Astrocyte (in vitro differentiated cells and primary cell): ENCODE data around the gene C5orf15. TPM values are rescaled to one million over a fixed set of nuclear protein-coding genes. Genes with fewer than 3 reads are reported as not detected.

ENCODE experiments used
- DNase-seq: peaks from one replicate; pipeline ENCODE4 v3.0.0-alpha.2; 2010; ENCODE audit warnings: low read depth
- FAIRE-seq: peaks from 2 replicates; lab custom pipeline; 2011; peaks lifted over from hg19 to GRCh38; lab: Jason Lieb, UNC
- H2AFZ ChIP-seq: 2 replicates; pipeline ENCODE4 v1.6.0; 2012; ENCODE audit warnings: low read depth, low read length, inconsistent platforms
- H3K27ac ChIP-seq: 2 replicates; pipeline ENCODE4 v1.5.1; 2011; ENCODE audit warnings: low read depth, low read length, inconsistent platforms
- H3K27me3 ChIP-seq: 2 replicates; pipeline ENCODE4 v1.6.0; 2011; ENCODE audit warnings: low read length, inconsistent platforms; ENCODE audit not compliant: insufficient read depth
- H3K36me3 ChIP-seq: 2 replicates; pipeline ENCODE4 v1.5.1; 2011; ENCODE audit warnings: low read length, inconsistent platforms; ENCODE audit not compliant: insufficient read depth
- H3K4me1 ChIP-seq: 2 replicates; pipeline ENCODE4 v1.5.1; 2011; ENCODE audit warnings: low read length, inconsistent platforms; ENCODE audit not compliant: insufficient read depth
- H3K4me2 ChIP-seq: 2 replicates; pipeline ENCODE4 v1.6.0; 2012; ENCODE audit warnings: low read length, inconsistent platforms
- H3K4me3 ChIP-seq: 2 replicates; pipeline ENCODE4 v1.5.1; 2011; ENCODE audit warnings: low read depth, mild to moderate bottlenecking, low read length, inconsistent platforms; ENCODE audit not compliant: insufficient read depth
- H3K79me2 ChIP-seq: 2 replicates; pipeline ENCODE4 v1.6.0; 2012; ENCODE audit warnings: mild to moderate bottlenecking, low read length, inconsistent platforms; ENCODE audit not compliant: insufficient read depth
- H3K9ac ChIP-seq: 2 replicates; pipeline ENCODE4 v1.6.0; 2012; ENCODE audit warnings: mild to moderate bottlenecking, low read length, inconsistent platforms
- H3K9me3 ChIP-seq: 2 replicates; pipeline ENCODE4 v1.5.1; 2012; ENCODE audit warnings: low read depth, mild to moderate bottlenecking, low read length, inconsistent platforms; ENCODE audit not compliant: insufficient read depth
- H4K20me1 ChIP-seq: 2 replicates; pipeline ENCODE4 v1.6.0; 2012; ENCODE audit warnings: low read length, inconsistent platforms; ENCODE audit not compliant: insufficient read depth
- H3K27ac Mint-ChIP-seq: one replicate; pipeline ENCODE4 v1.8.0; 2021; ENCODE audit warnings: mild to moderate bottlenecking, mixed read lengths; ENCODE audit not compliant: unreplicated experiment
- H3K27me3 Mint-ChIP-seq: one replicate; pipeline ENCODE4 v1.8.0; 2021; ENCODE audit warnings: low read depth, mixed read lengths; ENCODE audit not compliant: unreplicated experiment
- H3K36me3 Mint-ChIP-seq: one replicate; pipeline ENCODE4 v1.8.0; 2021; ENCODE audit warnings: low read depth, mixed read lengths; ENCODE audit not compliant: unreplicated experiment
- H3K4me1 Mint-ChIP-seq: one replicate; pipeline ENCODE4 v1.8.0; 2021; ENCODE audit warnings: low read depth, mixed read lengths; ENCODE audit not compliant: unreplicated experiment
- H3K4me3 Mint-ChIP-seq: one replicate; pipeline ENCODE4 v1.8.0; 2021; ENCODE audit warnings: mild to moderate bottlenecking, moderate library complexity, mixed read lengths; ENCODE audit not compliant: unreplicated experiment
- H3K9me3 Mint-ChIP-seq: one replicate; pipeline ENCODE4 v1.8.0; 2021; ENCODE audit warnings: mild to moderate bottlenecking, mixed read lengths; ENCODE audit not compliant: unreplicated experiment
- EZH2 ChIP-seq: IDR thresholded peaks from 2 replicates; pipeline ENCODE4 v1.6.1; 2012; ENCODE audit warnings: mild to moderate bottlenecking, low read length, inconsistent platforms; ENCODE audit not compliant: insufficient read depth
- total RNA-seq: library from RNA; stranded (reverse); gene quantifications from 2 replicates; pipeline ENCODE4 v1.2.1, GENCODE V29; 2021
- TF ChIP-seq, protein P1 (sequence below): IDR thresholded peaks from 2 replicates; pipeline ENCODE4 v1.5.1; 2011; ENCODE audit warnings: low read depth, mild to moderate bottlenecking, inconsistent platforms, low read length, moderate library complexity; ENCODE audit not compliant: insufficient read depth

Gene C5orf15
- total RNA-seq, 1 donor from 2014 or later: 88.8 TPM

- H3K27ac Mint-ChIP-seq: no peak overlapping the region
- Histone ChIP-seq H3K4me3 (no peak overlapping the region), H3K4me1 (peaks cover 15% of the 10 kb centered on the region), H3K9me3 (no peaks in the 10 kb centered on the region), H4K20me1 (no peaks in the 10 kb centered on the region), H3K9ac (no peak overlapping the region), H3K79me2 (no peaks in the 10 kb centered on the region), H2AFZ (no peak overlapping the region), H3K27ac (no peak overlapping the region), H3K27me3 (no peaks in the 10 kb centered on the region), H3K36me3 (no peaks in the 10 kb centered on the region), H3K4me2 (no peak overlapping the region)
- peaks cover 7% of the 10 kb centered on the region for H3K36me3 Mint-ChIP-seq
- no peak for DNase-seq
- no peak for FAIRE-seq
- no peak overlapping the region for H3K4me3 Mint-ChIP-seq
- peaks cover 10% of the 10 kb centered on the region for H3K4me1 Mint-ChIP-seq
- TF ChIP-seq, protein P1, sequence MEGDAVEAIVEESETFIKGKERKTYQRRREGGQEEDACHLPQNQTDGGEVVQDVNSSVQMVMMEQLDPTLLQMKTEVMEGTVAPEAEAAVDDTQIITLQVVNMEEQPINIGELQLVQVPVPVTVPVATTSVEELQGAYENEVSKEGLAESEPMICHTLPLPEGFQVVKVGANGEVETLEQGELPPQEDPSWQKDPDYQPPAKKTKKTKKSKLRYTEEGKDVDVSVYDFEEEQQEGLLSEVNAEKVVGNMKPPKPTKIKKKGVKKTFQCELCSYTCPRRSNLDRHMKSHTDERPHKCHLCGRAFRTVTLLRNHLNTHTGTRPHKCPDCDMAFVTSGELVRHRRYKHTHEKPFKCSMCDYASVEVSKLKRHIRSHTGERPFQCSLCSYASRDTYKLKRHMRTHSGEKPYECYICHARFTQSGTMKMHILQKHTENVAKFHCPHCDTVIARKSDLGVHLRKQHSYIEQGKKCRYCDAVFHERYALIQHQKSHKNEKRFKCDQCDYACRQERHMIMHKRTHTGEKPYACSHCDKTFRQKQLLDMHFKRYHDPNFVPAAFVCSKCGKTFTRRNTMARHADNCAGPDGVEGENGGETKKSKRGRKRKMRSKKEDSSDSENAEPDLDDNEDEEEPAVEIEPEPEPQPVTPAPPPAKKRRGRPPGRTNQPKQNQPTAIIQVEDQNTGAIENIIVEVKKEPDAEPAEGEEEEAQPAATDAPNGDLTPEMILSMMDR: no peak
- TF ChIP-seq EZH2: no peak
- peaks cover 8% of the 10 kb centered on the region for H3K27me3 Mint-ChIP-seq
- no peaks in the 10 kb centered on the region for H3K9me3 Mint-ChIP-seq
Observed at GRCh38 chr5:133948721-133949120, 19.7 kb downstream of the C5orf15 start.

- Histone ChIP-seq H3K79me2 (no peaks in the 10 kb centered on the region), H2AFZ (no peak overlapping the region), H3K4me1 (peaks cover 3% of the 10 kb centered on the region), H3K4me3 (no peak overlapping the region), H3K27me3 (no peaks in the 10 kb centered on the region), H4K20me1 (no peaks in the 10 kb centered on the region), H3K4me2 (no peak overlapping the region), H3K9me3 (no peaks in the 10 kb centered on the region), H3K27ac (no peak overlapping the region), H3K36me3 (no peaks in the 10 kb centered on the region), H3K9ac (no peak overlapping the region)
- Mint-ChIP-seq H3K4me3 (no peak overlapping the region), H3K36me3 (peaks cover 2% of the 10 kb centered on the region), H3K27ac (no peak overlapping the region), H3K27me3 (peaks cover 8% of the 10 kb centered on the region), H3K9me3 (no peaks in the 10 kb centered on the region), H3K4me1 (no peaks in the 10 kb centered on the region)
- DNase-seq: peak; percentile 62
- TF ChIP-seq EZH2: no peak
- TF ChIP-seq, protein P1: no peak
- no peak for FAIRE-seq
Observed at GRCh38 chr5:133947431-133947841, 21.0 kb downstream of the C5orf15 start.

- peaks cover 11% of the 10 kb centered on the region for H3K27me3 Mint-ChIP-seq
- peak; percentile 52 for DNase-seq
- H3K36me3 ChIP-seq: no peaks in the 10 kb centered on the region
- H3K4me3 ChIP-seq: no peak overlapping the region
- no peaks in the 10 kb centered on the region for H3K79me2 ChIP-seq
- H3K4me3 Mint-ChIP-seq: no peak overlapping the region
- no peaks in the 10 kb centered on the region for H4K20me1 ChIP-seq
- H3K4me1 Mint-ChIP-seq: no peaks in the 10 kb centered on the region
- TF ChIP-seq, protein P1: no peak
- TF ChIP-seq EZH2: no peak
- H3K27me3 ChIP-seq: no peaks in the 10 kb centered on the region
- H3K9me3 Mint-ChIP-seq: no peaks in the 10 kb centered on the region
- H3K4me1 ChIP-seq: peaks cover 3% of the 10 kb centered on the region
- no peak overlapping the region for H3K27ac Mint-ChIP-seq
- no peaks in the 10 kb centered on the region for H3K9me3 ChIP-seq
- no peak overlapping the region for H3K27ac ChIP-seq
- H2AFZ ChIP-seq: no peak overlapping the region
- no peak overlapping the region for H3K9ac ChIP-seq
- no peak overlapping the region for H3K4me2 ChIP-seq
- FAIRE-seq: no peak
- H3K36me3 Mint-ChIP-seq: peaks cover 2% of the 10 kb centered on the region
Observed at GRCh38 chr5:133945568-133945967, 22.9 kb downstream of the C5orf15 start.
